Right lobe of liver (tissue), 6 donors: ENCODE measurements around the gene TIMM23B. TPM values are rescaled to one million over a fixed set of nuclear protein-coding genes. Genes with fewer than 3 reads are reported as not detected.
"Not testable (repeated sequence)": the region's sequence is repeated elsewhere in the genome, so short reads cannot be mapped to it uniquely, and the experiment has no call there.

Experiments used
- ATAC-seq, 4 donors: fragments of 200-7000 bp; cut with Tn5 transposase; one replicate each; pipeline ENCODE4 v1.9.1; 2020; ENCODE audit warnings: mild to moderate bottlenecking in 4 of 4, moderate library complexity in 4 of 4
- DNase-seq, 3 donors: peaks; one replicate each; pipeline ENCODE4 v3.0.0-alpha.2; 2020
- H3K27ac ChIP-seq, 3 donors: fragments of 200-600 bp; one replicate each; pipeline ENCODE4 v1.8.0; 2022
- H3K27me3 ChIP-seq, 2 donors: fragments of 200-600 bp; one replicate each; pipeline ENCODE4 v1.8.0; 2022
- H3K36me3 ChIP-seq, 4 donors: fragments of 200-600 bp; sonication (generic) in 1 of 4; one replicate each; pipeline versions ENCODE4 v1.5.1 to v1.8.0; 2017 to 2022; ENCODE audit warnings: control low read depth in 1 of 4
- H3K4me1 ChIP-seq, 4 donors: fragments of 200-600 bp; sonication (generic) in 1 of 4; one replicate each; pipeline versions ENCODE4 v1.5.1 to v1.8.0; 2017 to 2022; ENCODE audit warnings: control low read depth in 1 of 4
- H3K4me3 ChIP-seq, 3 donors: fragments of 200-600 bp; one replicate each; pipeline ENCODE4 v1.8.0; 2022
- H3K9me3 ChIP-seq, 4 donors: fragments of 200-600 bp; sonication (generic) in 1 of 4; one replicate each; pipeline versions ENCODE4 v1.5.1 to v1.8.0; 2017 to 2022; ENCODE audit warnings: control low read depth in 1 of 4
- POLR2A ChIP-seq: fragments of 450-650 bp; IDR thresholded peaks from one replicate; pipeline ENCODE4 v1.6.1; 2017; ENCODE audit warnings: antibody characterized with exemption, mild to moderate bottlenecking
- WGBS: methylation state at CpG from one replicate; pipeline ENCODE4 v1.1.6; 2018; ENCODE audit warnings: low coverage, low lambda C conversion rate; ENCODE audit not compliant: insufficient coverage; ENCODE audit errors: missing lambda C conversion rate; 5-methylcytosine and 5-hydroxymethylcytosine counted together
- intact Hi-C, 2 donors: fragments of 100-400 bp; cut with DNase I; formaldehyde crosslinking; loops; one replicate each; pipeline versions ENCODE4 v1.11.2 to v1.14.1; 2022
- long read RNA-seq: library from polyadenylated mRNA; unstranded; transcript quantifications from one replicate; pipeline ENCODE4 v2.0.0, GENCODE V29; 2019
- total RNA-seq, 6 experiments: library from RNA; depleted of rRNA in 2 of 6; stranded (reverse); fragments of >200 nt in 2 of 6; fragmentation: NEBNext Ultra II Directional in 3 of 6; extraction: Animal tissue kit (Norgen Biotek cat#: 25700) in 3 of 6; gene quantifications; one replicate each; pipeline versions ENCODE4 v1.1.0 to v1.2.4, GENCODE V29; 2016 to 2023
- donor health status: DM: no; HTN: yes; CAD: no.
- donor health status: DM: no; HTN: no; CAD: no.
- donor health status: DM: no; HTN: no; CAD: no.
- donor health status: DM: no; HTN: yes; CAD: no.
- donor health status: DM: no; HTN: yes; CAD: no.

Gene TIMM23B, protein sequence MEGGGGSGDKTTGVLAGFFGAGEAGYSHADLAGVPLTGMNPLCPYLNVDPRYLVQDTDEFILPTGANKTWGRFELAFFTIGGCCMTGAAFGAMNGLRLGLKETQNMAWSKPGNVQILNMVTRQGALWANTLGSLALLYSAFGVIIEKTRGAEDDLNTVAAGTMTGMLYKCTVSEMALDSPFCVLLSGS
- 10 to 100 TPM in 2 of 6 experiments, 1 to 10 TPM in 4; 5.5 to 11.2 (median 9.7) TPM for total RNA-seq
- long read RNA-seq, partial matches to known transcripts = 0 of 1 reads
- long read RNA-seq, other reads (novel, unspliced or antisense) = 0 of 1 reads

DNA sequence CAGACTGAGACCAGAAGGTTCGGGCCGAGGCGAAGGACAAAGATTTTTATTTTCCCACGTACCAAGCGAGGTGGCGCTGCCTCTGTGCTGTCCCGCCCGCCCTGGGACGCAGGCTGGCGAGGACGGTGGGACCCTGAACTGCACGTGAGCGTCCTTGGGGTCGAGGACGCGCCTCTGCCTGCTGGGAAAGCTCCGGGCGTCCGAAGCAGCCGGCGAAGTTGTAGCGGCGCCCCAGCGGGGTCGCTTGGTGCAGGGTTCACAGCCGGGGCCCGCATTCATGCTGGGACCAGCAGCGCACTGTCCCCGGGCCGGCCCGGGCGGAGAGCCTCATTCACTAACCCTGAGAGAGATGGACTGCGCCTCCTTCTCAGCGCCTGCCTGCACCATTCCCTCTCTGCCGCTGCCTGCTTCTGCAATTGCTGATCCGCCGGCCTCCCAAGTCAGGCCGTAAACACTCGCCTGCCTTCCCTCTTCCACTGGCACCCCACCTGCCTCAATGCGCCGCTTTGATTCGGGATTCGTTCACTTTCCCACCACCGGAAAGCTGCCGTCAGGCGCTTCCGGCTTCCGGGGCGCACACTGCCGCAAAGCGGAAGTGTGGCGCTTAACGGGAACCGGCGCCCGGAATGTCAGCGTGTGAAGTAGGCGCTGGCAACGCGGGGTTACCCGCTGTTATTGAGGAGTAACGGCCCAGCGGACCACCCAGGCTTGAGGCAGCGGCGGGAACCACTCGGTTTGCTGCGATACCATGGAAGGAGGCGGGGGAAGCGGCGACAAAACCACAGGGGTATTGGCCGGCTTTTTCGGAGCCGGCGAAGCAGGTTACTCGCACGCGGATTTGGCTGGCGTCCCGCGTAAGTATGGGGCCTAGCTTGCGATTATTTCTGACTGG is at the start of gene TIMM23B, which contains the start of gene PARG:
Gene TIMM23B (plus strand): TSS at position 607 of the 892 bp plus-strand sequence. CDS start 142 bp downstream, at position 749.
Gene PARG (minus strand): TSS at position 581 of the 892 bp plus-strand sequence. CDS start 302 bp downstream, at position 279.
- H3K9me3 ChIP-seq, H3K27me3 ChIP-seq, H3K36me3 ChIP-seq, intact Hi-C loops: not testable (repeated sequence)
- ATAC-seq = peak; percentile 93 to 99 (median 96)
- WGBS = under 1% methylated on average over 41 of the region's 81 CpGs
- peak; percentile 80 to 84 (median 84) for DNase-seq
- TF ChIP-seq POLR2A = peak; percentile 60
- H3K4me3 ChIP-seq = peak within 1 kb of the TSS; percentile 81 to 90 (median 83)
- H3K4me1 ChIP-seq = peaks cover 0 to 13% (median 3%) of the 10 kb centered on the region in 4 donors
- H3K27ac ChIP-seq = peak within 1 kb of the TSS in 2 of 3 donors; percentile 33 to 69

GRCh38 chr10:49899999-49900398 is 41.9 kb upstream of the TIMM23B start:
- intact Hi-C loops = not testable (repeated sequence)

GRCh38 chr10:49900406-49900805 is 41.4 kb upstream of the TIMM23B start:
- H3K4me3 ChIP-seq, ATAC-seq, H3K27ac ChIP-seq, DNase-seq, H3K4me1 ChIP-seq, H3K9me3 ChIP-seq, intact Hi-C loops, H3K27me3 ChIP-seq, H3K36me3 ChIP-seq: not testable (repeated sequence)
- 97% methylated on average over 2 of the region's 3 CpGs for WGBS

More at GRCh38 chr10:49899999-49900398, 41.9 kb upstream of the TIMM23B start:
- not testable (repeated sequence) for ATAC-seq, H3K4me1 ChIP-seq, H3K27me3 ChIP-seq, DNase-seq, H3K4me3 ChIP-seq, H3K27ac ChIP-seq, H3K9me3 ChIP-seq, H3K36me3 ChIP-seq
- WGBS = no CpG with 5 or more reads among the region's 2 CpGs

- H3K27me3 ChIP-seq, H3K9me3 ChIP-seq, H3K4me1 ChIP-seq, DNase-seq, intact Hi-C loops, ATAC-seq, H3K4me3 ChIP-seq, H3K36me3 ChIP-seq, H3K27ac ChIP-seq: not testable (repeated sequence)
- 85% methylated on average over 2 of the region's 3 CpGs for WGBS
Measured at GRCh38 chr10:49903829-49904228, 38.0 kb upstream of the TIMM23B start.

GRCh38 chr10:49908290-49909080 is 33.4 kb upstream of the TIMM23B start:
- 63% methylated on average over 3 of the region's 4 CpGs for WGBS

DNA sequence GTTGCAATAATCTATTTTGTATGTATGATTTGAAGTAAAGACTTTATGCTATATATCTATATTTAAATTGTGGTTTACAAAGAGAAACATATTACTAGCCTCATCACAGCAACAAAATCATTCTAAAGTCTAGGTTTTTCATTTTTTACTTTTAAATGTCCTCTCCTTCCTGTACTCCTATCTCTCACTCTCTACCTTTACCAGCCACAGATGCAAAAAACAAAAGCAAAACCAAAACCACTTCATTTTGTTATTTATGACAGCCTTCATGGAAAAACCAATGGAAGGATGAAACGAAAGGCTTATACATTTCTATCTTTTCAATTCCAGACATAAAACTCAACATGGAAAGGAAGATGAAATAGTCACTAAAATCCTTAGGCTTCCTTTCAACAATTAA is 31.6 kb upstream of the TIMM23B start:
- WGBS = no CpG with 5 or more reads among the region's 1 CpG
- H3K36me3 ChIP-seq, DNase-seq, ATAC-seq, intact Hi-C loops, H3K9me3 ChIP-seq, H3K4me1 ChIP-seq, H3K27ac ChIP-seq, H3K4me3 ChIP-seq, H3K27me3 ChIP-seq: not testable (repeated sequence)

More at GRCh38 chr10:49908290-49909080, 33.4 kb upstream of the TIMM23B start:
- H3K4me1 ChIP-seq, DNase-seq, H3K9me3 ChIP-seq, H3K4me3 ChIP-seq, intact Hi-C loops, H3K27ac ChIP-seq, H3K36me3 ChIP-seq, H3K27me3 ChIP-seq: not testable (repeated sequence)
- ATAC-seq = peak in 1 of 4 donors; percentile 34

GRCh38 chr10:49916451-49916850 is 25.4 kb upstream of the TIMM23B start:
- H3K27me3 ChIP-seq, H3K4me3 ChIP-seq, intact Hi-C loops, DNase-seq, ATAC-seq, H3K9me3 ChIP-seq, H3K27ac ChIP-seq, H3K4me1 ChIP-seq, H3K36me3 ChIP-seq: not testable (repeated sequence)

DNA sequence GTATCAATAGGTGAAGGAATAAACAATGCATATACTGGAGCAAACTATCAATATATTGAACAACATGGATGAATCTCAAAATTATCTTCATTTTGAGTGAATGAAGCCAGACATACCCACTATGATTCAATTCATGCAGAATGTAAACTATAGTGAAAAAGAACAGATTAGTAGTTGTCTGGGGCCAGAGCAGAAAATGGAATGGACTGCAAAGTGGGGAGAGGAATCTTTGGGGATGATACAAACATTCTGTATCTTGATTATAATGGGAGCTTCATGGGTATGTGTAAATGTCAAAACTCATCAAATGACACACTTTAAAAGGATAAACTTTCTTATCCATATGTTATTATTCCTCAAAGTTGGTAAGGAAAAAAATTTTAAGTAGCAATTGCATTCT is 23.9 kb upstream of the TIMM23B start:
- H3K4me3 ChIP-seq, H3K36me3 ChIP-seq, intact Hi-C loops, ATAC-seq, H3K27me3 ChIP-seq, H3K27ac ChIP-seq, DNase-seq, H3K9me3 ChIP-seq, H3K4me1 ChIP-seq: not testable (repeated sequence)

GRCh38 chr10:49922041-49922440 is 19.8 kb upstream of the TIMM23B start:
- H3K9me3 ChIP-seq, intact Hi-C loops, DNase-seq, H3K36me3 ChIP-seq, H3K4me1 ChIP-seq, H3K27me3 ChIP-seq, ATAC-seq, H3K4me3 ChIP-seq, H3K27ac ChIP-seq: not testable (repeated sequence)
- 83% methylated on average over 4 of the region's 4 CpGs for WGBS

- DNase-seq, H3K4me3 ChIP-seq, ATAC-seq, H3K27me3 ChIP-seq, intact Hi-C loops, H3K36me3 ChIP-seq, H3K27ac ChIP-seq, H3K9me3 ChIP-seq, H3K4me1 ChIP-seq: not testable (repeated sequence)
- WGBS = 90% methylated on average over 2 of the region's 4 CpGs
Measured at GRCh38 chr10:49923572-49923971, 18.3 kb upstream of the TIMM23B start.

- not testable (repeated sequence) for ATAC-seq, DNase-seq
- 96% methylated on average over 5 of the region's 5 CpGs for WGBS
Measured at GRCh38 chr10:49931276-49931675, 10.6 kb upstream of the TIMM23B start.

More at GRCh38 chr10:49931276-49931675, 10.6 kb upstream of the TIMM23B start:
- H3K36me3 ChIP-seq, H3K27ac ChIP-seq, intact Hi-C loops, H3K4me3 ChIP-seq, H3K27me3 ChIP-seq, H3K4me1 ChIP-seq, H3K9me3 ChIP-seq: not testable (repeated sequence)
